Spleen (tissue), 11 donors: Measurements from ENCODE around the gene DGKH. TPM values are rescaled to one million over a fixed set of nuclear protein-coding genes. Genes with fewer than 3 reads are reported as not detected.

Experiments used
- DNase-seq: peaks from one replicate; pipeline ENCODE4 v3.0.0-alpha.2; 2020
- H3K27ac ChIP-seq, 8 donors: fragments of 200-600 bp; sonication (generic) in 7 of 8; 1 replicate in 4 of 8; 2 replicates in 4 of 8; pipeline versions ENCODE4 v1.5.0 to v1.8.0; 2016 to 2021; ENCODE audit warnings: inconsistent platforms in 4 of 8, mild to moderate bottlenecking in 4 of 8, moderate library complexity in 1 of 8
- H3K27me3 ChIP-seq, 7 donors: fragments of 200-600 bp; sonication (generic) in 6 of 7; replicated peaks in 1 of 7; 1 replicate in 4 of 7; 2 replicates in 3 of 7; pipeline versions ENCODE4 v1.5.0 to v1.8.0; 2016 to 2021; ENCODE audit warnings: inconsistent platforms in 3 of 7, mild to moderate bottlenecking in 1 of 7
- H3K36me3 ChIP-seq, 6 donors: fragments of 200-600 bp; sonication (generic) in 5 of 6; 1 replicate in 4 of 6; 2 replicates in 2 of 6; pipeline versions ENCODE4 v1.5.0 to v1.8.0; 2016 to 2021; ENCODE audit warnings: inconsistent platforms in 2 of 6
- H3K4me1 ChIP-seq, 6 donors: fragments of 200-600 bp; sonication (generic) in 5 of 6; 1 replicate in 3 of 6; 2 replicates in 3 of 6; pipeline versions ENCODE4 v1.5.0 to v1.8.0; 2016 to 2021; ENCODE audit warnings: inconsistent platforms in 3 of 6
- H3K4me3 ChIP-seq, 8 donors: fragments of 200-600 bp; sonication (generic) in 7 of 8; 1 replicate in 4 of 8; 2 replicates in 4 of 8; pipeline versions ENCODE4 v1.5.0 to v1.8.0; 2016 to 2021; ENCODE audit warnings: inconsistent platforms in 4 of 8, mild to moderate bottlenecking in 4 of 8, moderate library complexity in 2 of 8
- H3K9me3 ChIP-seq, 8 donors: fragments of 200-600 bp; sonication (generic) in 7 of 8; 1 replicate in 4 of 8; 2 replicates in 4 of 8; pipeline versions ENCODE4 v1.5.0 to v1.8.0; 2016 to 2021; ENCODE audit warnings: inconsistent platforms in 4 of 8
- POLR2A ChIP-seq, 3 donors: fragments of 450-650 bp; IDR thresholded peaks; one replicate each; pipeline ENCODE4 v1.5.1; 2017; ENCODE audit warnings: antibody characterized with exemption in 3 of 3, mild to moderate bottlenecking in 1 of 3
- POLR2AphosphoS5 ChIP-seq, 3 donors: sonication (generic); formaldehyde crosslinking; IDR thresholded peaks; one replicate each; pipeline ENCODE4 v1.5.1; 2017; ENCODE audit warnings: antibody characterized with exemption in 3 of 3
- WGBS, 5 donors: extraction: QIAGEN DNeasy Blood & Tissue Kit in 3 of 5; methylation state at CpG; one replicate each; pipeline versions ENCODE4 v1.1.5 to v1.1.7; 2013 to 2018; 5-methylcytosine and 5-hydroxymethylcytosine counted together
- intact Hi-C: fragments of 100-400 bp; cut with DNase I; formaldehyde crosslinking; loops from one replicate; pipeline ENCODE4 v1.15.0; 2023; ENCODE audit warnings: low total_unique reads
- polyA plus RNA-seq, 3 donors: library from polyadenylated mRNA; stranded (reverse); fragments of 200-250 nt; gene quantifications; one replicate each; pipeline ENCODE4 v1.2.1, GENCODE V29; 2013
- total RNA-seq, 7 donors: library from RNA; depleted of rRNA in 3 of 7; stranded (reverse); fragments of >200 nt in 3 of 7; fragmentation: NEBNext Ultra II Directional in 4 of 7; extraction: Animal tissue kit (Norgen Biotek cat#: 25700) in 4 of 7; gene quantifications; one replicate each; pipeline versions ENCODE4 v1.1.0 to v1.2.1, GENCODE V29; 2016 to 2021
- TF ChIP-seq, protein P1 (sequence below), 11 experiments: fragments of 200-600 bp in 7 of 11; fragments of 450-650 bp in 4 of 11; sonication (generic) in 4 of 11; IDR thresholded peaks in 8 of 11; conservative IDR thresholded peaks in 3 of 11; 1 replicate in 7 of 11; 2 replicates in 4 of 11; pipeline versions ENCODE4 v1.4.0 to v1.8.0; 2016 to 2021; ENCODE audit warnings: antibody characterized with exemption in 11 of 11, inconsistent platforms in 4 of 11, mild to moderate bottlenecking in 1 of 11
- donor health status: healthy with polysubstance abuse.
- donor health status: DM: no; HTN: no; CAD: no; lungs with moderate emphysema.
- donor health status: DM: no; HTN: no; CAD: no.
- donor health status: Bipolar disorder and iron deficiency.
- donor health status: healthy.
- donor health status: DM: no; HTN: no; CAD: no.
- donor health status: DM: yes; HTN: yes; CAD: no.

DGKH gene
- total and polyA plus RNA-seq, 10 donors = 0.52 to 15.3 (median 10.8) TPM

DNA sequence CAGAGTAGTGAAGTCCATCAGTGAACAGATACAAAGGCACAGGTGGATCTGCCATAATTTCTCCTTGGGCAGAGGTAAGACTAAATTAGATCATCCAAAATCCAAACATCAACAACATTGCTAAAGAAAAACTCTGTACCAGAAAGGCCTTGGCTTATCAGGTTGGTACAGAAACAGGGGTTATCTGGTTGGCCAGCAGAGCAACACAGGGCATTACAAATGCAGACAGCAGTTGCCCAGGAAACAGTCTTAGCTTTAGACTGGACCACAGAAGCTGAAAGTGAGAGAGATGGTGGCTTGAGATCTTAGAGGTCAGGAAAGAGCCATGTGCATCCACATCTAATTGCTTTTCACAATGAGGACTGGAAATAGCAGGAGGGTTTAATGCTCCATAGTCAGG, 26.6 kb upstream of the DGKH start:
- no peak overlapping the region for H3K27ac ChIP-seq
- no peaks in the 10 kb centered on the region for H3K4me1 ChIP-seq
- intact Hi-C loops = no loop called here
- H3K27me3 ChIP-seq = no peaks in the 10 kb centered on the region
- TF ChIP-seq POLR2A (IDR thresholded peaks at IDR 0.05) (no peak), POLR2AphosphoS5 (IDR thresholded peaks at IDR 0.05) (no peak)
- TF ChIP-seq, protein P1, sequence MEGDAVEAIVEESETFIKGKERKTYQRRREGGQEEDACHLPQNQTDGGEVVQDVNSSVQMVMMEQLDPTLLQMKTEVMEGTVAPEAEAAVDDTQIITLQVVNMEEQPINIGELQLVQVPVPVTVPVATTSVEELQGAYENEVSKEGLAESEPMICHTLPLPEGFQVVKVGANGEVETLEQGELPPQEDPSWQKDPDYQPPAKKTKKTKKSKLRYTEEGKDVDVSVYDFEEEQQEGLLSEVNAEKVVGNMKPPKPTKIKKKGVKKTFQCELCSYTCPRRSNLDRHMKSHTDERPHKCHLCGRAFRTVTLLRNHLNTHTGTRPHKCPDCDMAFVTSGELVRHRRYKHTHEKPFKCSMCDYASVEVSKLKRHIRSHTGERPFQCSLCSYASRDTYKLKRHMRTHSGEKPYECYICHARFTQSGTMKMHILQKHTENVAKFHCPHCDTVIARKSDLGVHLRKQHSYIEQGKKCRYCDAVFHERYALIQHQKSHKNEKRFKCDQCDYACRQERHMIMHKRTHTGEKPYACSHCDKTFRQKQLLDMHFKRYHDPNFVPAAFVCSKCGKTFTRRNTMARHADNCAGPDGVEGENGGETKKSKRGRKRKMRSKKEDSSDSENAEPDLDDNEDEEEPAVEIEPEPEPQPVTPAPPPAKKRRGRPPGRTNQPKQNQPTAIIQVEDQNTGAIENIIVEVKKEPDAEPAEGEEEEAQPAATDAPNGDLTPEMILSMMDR (IDR thresholded peaks at IDR 0.05 in 8 of 11, conservative IDR thresholded peaks at IDR 0.05 in 3 of 11) = no peak
- DNase-seq = no peak
- no peaks in the 10 kb centered on the region for H3K36me3 ChIP-seq
- no peaks in the 10 kb centered on the region for H3K9me3 ChIP-seq
- no peak overlapping the region for H3K4me3 ChIP-seq

DNA sequence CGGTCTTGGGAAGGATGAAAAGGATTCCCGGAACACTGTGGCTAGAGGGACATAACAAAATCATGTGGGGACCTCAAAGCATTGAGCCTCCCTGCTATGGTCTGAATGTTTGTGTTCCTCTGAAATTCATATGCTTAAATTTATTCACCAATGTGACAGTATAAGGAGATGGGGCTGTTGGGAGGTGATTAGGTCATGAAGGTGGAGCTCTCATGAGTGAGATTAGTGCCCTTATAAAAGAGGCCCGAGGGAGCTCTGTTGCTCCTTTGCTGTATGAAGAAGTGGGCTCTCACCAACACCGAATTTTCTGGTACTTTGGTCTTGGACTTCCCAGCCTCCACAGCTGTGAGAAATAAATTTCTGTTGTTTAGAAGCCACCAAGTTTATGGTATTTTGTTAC, 26.1 kb upstream of the DGKH start:
- H3K9me3 ChIP-seq = no peaks in the 10 kb centered on the region
- no peaks in the 10 kb centered on the region for H3K36me3 ChIP-seq
- no peaks in the 10 kb centered on the region for H3K27me3 ChIP-seq
- H3K4me1 ChIP-seq = no peaks in the 10 kb centered on the region
- no peak for DNase-seq
- TF ChIP-seq POLR2AphosphoS5 (IDR thresholded peaks at IDR 0.05) (no peak), POLR2A (IDR thresholded peaks at IDR 0.05) (no peak)
- TF ChIP-seq, protein P1 (IDR thresholded peaks at IDR 0.05 in 8 of 11, conservative IDR thresholded peaks at IDR 0.05 in 3 of 11) = no peak
- intact Hi-C loops = no loop called here
- 79 to 91% (median 82%) methylated on average over 4 of the region's 4 CpGs for WGBS, 5 donors
- no peak overlapping the region for H3K4me3 ChIP-seq
- H3K27ac ChIP-seq = no peak overlapping the region

DNA sequence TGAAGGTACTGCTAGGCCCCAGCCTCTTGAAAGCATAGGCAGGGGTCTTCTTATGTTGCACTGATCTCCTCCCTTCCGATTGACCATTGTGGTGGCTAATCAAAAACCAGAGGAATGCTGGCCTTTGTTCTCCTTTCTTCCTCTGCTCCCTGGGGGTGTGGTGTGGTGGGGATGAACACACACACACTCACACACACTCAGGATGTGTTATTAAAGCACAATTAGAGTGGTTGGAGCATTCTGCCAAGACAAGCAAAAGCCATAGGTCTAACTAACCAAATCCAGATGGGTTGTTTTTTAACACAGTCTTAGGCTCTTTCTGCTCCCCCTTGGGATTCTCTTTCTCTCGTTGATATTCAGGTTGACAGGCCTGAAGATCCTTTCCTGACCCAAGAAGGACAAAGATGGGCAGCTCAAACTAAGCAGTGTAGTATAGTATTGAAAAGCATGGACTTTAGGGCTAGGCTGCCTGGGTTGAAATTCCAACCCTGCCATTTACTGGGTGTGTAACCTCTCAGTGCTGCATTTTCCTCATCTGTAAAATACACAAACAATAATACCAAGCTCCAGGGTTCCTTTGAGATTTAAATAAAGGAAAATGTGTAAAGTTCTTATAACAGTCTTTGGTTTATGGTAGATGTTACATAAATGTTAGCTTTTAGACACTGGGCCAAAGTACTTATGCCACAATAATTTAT, 25.5 kb upstream of the DGKH start:
- intact Hi-C loops = no loop called here

DNA sequence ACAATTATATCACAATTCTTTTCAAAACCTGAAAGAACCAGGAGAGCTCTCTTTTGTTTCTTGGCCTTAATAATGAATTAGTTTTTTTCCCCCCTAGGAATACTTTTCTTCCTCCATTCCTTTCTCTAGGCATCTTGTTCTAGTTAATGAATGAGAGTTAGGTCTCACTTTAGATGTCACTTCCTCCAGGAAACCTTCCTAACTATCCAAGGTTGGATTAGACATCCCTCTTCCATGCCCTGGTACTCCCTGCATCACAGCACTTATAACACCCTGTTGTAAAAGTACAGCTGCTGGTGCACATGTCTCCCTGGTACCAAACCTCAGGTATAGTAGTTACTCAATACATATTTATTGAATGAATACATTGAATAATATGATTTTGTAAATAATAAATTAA, 21.2 kb upstream of the DGKH start:
- no peak overlapping the region for H3K4me3 ChIP-seq
- TF ChIP-seq POLR2AphosphoS5 (IDR thresholded peaks at IDR 0.05) = no peak
- no peak for TF ChIP-seq POLR2A (IDR thresholded peaks at IDR 0.05)
- TF ChIP-seq, protein P1 (IDR thresholded peaks at IDR 0.05 in 8 of 11, conservative IDR thresholded peaks at IDR 0.05 in 3 of 11) = no peak
- no peaks in the 10 kb centered on the region for H3K9me3 ChIP-seq
- no peaks in the 10 kb centered on the region for H3K4me1 ChIP-seq
- no peaks in the 10 kb centered on the region for H3K27me3 ChIP-seq
- no peak overlapping the region for H3K27ac ChIP-seq
- DNase-seq = no peak
- intact Hi-C loops = no loop called here
- H3K36me3 ChIP-seq = no peaks in the 10 kb centered on the region

More for the DNA sequence above, 25.5 kb upstream of the DGKH start:
- DNase-seq = no peak
- Histone ChIP-seq H3K4me3 (no peak overlapping the region), H3K36me3 (no peaks in the 10 kb centered on the region), H3K27ac (no peak overlapping the region), H3K4me1 (no peaks in the 10 kb centered on the region), H3K9me3 (no peaks in the 10 kb centered on the region), H3K27me3 (no peaks in the 10 kb centered on the region)
- TF ChIP-seq POLR2A (IDR thresholded peaks at IDR 0.05) (no peak), POLR2AphosphoS5 (IDR thresholded peaks at IDR 0.05) (no peak)
- TF ChIP-seq, protein P1 (IDR thresholded peaks at IDR 0.05 in 8 of 11, conservative IDR thresholded peaks at IDR 0.05 in 3 of 11) = no peak
- 85 to 92% (median 87%) methylated on average over 2 of the region's 2 CpGs for WGBS, 5 donors
